Measurements from ENCODE around the gene RNF146. TPM values are rescaled to one million over a fixed set of nuclear protein-coding genes. Genes with fewer than 3 reads are reported as not detected.
"Not testable (repeated sequence)": the region's sequence is repeated elsewhere in the genome, so short reads cannot be mapped to it uniquely, and the experiment has no call there.

RNF146 gene, protein sequence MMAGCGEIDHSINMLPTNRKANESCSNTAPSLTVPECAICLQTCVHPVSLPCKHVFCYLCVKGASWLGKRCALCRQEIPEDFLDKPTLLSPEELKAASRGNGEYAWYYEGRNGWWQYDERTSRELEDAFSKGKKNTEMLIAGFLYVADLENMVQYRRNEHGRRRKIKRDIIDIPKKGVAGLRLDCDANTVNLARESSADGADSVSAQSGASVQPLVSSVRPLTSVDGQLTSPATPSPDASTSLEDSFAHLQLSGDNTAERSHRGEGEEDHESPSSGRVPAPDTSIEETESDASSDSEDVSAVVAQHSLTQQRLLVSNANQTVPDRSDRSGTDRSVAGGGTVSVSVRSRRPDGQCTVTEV
- total RNA-seq (2014; rRNA removed; shearing (Covaris generic)), result 14.6 and 21.0 TPM in 2 replicates
- polyA plus RNA-seq (2015; cell fraction: cytosol; rRNA removed), result 22.8 and 25.8 TPM in 2 replicates
- polyA plus RNA-seq (2015; cell fraction: nucleus; rRNA removed), result 77.2 and 84.6 TPM in 2 replicates

- DNase-seq (ENCODE audit: low read depth), result peak; percentile 82
These were observed at the start of gene RNF146 for GRCh38 chr6:127266178-127266891. TSS of gene RNF146 (plus strand) at chr6:127266864. CDS start at chr6:127280339, 13,475 bp downstream.

- no peak for DNase-seq (ENCODE audit: low read depth)
These were observed 46.8 kb upstream of the RNF146 start for GRCh38 chr6:127219869-127220268.

- DNase-seq (ENCODE audit: low read depth), result no peak
These were observed 45.5 kb upstream of the RNF146 start for GRCh38 chr6:127221201-127221600.

DNA sequence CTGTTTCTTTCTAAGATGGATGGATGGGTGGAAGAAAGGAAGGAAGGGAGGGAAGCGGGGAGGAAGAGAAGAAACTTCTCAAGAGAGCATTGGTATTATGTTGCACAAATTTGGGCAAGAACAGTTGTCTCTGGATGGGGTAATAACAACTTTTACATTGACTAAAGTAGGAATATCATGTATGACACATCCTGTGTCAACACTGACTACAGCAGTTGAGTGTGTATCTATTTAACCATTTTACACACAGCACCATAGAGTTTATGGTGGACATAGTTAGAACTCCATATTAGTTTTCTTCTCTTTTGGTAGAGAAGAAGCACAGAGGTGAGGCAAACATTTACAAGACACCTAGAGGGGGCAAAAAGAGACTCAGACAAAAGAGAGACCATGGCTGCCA is 44.2 kb upstream of the RNF146 start:
- no peak for DNase-seq (ENCODE audit: low read depth)

- peak; percentile 13 for DNase-seq (ENCODE audit: low read depth)
These were observed 41.2 kb upstream of the RNF146 start for GRCh38 chr6:127225497-127225896.

DNA sequence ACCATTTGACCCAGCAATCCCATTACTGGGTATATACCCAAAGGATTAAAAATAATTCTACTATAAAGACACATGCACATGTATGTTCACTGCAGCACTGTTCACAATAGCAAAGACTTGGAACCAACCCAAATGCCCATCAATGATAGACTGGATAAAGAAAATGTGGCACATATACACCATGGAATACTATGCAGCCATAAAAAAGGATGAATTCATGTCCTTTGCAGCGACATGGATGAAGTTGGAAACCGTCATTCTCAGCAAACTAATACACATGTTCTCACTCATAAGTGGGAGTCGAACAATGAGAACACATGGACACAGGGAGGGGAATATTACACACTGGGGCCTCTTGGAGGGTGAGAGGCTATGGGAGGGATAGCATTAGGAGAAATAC is 32.8 kb upstream of the RNF146 start:
- not testable (repeated sequence) for DNase-seq (ENCODE audit: low read depth)

GRCh38 chr6:127243501-127243900 is 23.2 kb upstream of the RNF146 start:
- no peak for DNase-seq (ENCODE audit: low read depth)

DNA sequence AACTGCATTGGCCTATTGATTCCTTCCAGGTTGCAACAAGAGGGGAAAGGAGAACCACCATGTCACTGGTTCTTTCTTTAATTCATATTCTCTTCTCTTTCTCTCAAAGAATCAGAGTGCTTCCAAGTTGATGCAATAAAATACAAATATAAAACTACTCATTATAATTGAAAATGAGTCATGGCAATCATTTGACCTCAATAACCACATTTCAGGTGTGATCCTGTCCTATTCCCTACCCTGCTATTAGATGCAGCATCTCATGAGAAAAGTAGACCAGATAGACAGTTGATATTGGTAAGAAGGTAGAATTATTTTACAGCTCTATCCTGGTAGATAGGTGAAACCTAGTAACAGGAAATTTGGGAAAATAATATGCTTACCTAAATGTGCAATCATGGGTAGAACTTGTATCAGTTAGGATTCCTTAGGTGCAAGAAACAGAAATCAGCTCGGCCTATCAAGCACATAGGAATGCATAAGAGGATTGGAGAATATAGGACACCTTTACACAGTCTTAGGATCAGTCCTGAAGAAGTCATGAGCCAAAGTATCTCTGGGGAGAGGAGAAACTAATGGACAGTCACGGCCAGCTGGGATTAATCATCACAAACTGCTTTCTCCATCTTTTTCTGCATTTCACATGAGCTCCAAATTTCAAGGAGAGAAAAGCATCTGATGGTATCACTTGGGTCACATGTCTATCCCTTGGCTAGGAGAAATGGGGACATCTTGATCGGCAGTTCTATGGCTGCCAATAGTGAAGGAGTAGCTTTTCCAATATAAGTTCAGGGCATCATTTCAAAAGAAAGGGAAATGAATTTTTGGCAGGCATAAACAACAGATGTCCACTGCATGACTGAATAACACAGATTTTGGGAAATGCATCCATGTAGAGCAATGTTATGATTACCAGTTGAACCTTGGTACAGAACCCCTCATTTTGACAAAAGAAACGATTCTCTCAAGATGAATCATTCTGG is 19.3 kb upstream of the RNF146 start:
- peak; percentile 7 for DNase-seq (ENCODE audit: low read depth)

DNA sequence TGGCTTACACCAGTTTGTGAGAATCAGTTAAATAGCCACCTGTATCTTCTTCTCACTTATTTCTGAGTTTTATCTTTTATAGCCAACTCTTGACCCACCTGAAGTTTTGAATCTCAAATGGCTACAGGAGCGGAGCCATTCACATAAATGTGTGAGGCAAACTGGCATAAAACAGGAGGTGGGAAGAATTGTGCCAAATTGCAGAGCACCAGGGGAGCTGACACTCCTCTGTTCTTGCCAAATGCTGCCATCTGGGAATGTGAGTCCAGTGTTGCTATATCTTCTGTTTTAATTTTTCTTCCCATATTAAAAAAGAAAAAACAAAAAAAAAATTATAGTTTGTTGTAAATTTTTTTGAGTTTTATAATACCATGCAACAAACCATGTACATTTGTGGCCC is 17.0 kb upstream of the RNF146 start:
- DNase-seq (ENCODE audit: low read depth), result no peak

- no peak for DNase-seq (ENCODE audit: low read depth)
These were observed 11.4 kb upstream of the RNF146 start for GRCh38 chr6:127255286-127255685.

DNA sequence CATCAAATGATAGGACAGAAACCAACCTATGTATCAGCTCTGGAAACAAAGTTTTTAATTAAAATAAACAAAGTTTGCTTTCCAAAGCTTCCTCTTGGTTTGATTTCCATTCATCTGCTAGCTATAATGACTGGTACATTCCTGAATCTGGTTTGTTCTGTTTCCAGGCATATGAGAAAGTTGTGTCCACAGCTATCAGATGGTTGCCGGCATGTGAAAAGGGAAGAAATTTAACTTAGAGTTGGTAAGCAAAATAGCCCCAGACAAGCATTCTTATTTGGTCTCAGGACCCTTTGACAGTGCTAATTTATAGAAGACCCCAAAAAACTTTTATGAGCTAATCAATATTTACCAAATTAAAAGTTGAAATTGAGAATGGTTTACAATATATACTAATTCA is 3.8 kb upstream of the RNF146 start:
- DNase-seq (ENCODE audit: low read depth), result no peak

GRCh38 chr6:127263481-127263880 is 3.2 kb upstream of the RNF146 start:
- no peak for DNase-seq (ENCODE audit: low read depth)

DNA sequence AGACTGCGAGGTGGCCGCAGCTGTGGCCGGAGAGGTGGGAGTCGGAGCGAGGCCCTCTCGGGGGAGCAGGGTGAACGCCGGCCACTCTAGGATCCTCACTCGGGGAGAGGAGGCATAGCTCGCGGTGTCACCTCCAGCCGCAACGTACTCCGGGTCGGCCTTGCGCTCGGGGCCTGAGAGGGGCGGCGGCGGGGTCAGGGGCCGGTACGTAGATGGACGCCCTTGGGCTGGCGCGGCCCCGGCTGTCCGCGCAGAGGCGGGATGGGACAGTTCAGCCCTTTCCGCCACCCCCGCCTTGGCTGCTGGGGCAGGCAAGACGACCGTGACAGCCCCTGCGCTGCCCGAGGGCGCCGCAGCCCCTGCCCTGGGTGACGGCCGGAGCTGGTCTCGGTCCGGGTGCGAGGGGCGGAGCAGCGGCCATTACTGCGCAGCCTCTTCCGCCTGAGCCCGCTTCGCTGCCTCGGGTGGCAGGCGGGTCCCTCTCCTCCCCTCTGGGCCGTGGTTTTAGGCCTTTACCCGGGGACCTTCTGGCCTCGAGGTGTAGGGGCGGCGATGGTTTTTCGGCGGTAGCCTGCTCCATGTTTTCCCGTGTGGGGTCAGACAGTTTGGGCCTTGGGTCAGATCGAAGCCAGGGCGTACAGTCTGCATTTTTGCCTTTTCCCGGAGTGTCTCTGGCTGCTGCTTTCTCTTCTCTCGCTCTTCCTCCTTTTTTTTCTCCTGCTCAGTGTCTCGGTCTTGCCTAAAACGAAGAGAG is 405 bp downstream of the RNF146 start:
- DNase-seq (ENCODE audit: low read depth), result peak; percentile 54

DNA sequence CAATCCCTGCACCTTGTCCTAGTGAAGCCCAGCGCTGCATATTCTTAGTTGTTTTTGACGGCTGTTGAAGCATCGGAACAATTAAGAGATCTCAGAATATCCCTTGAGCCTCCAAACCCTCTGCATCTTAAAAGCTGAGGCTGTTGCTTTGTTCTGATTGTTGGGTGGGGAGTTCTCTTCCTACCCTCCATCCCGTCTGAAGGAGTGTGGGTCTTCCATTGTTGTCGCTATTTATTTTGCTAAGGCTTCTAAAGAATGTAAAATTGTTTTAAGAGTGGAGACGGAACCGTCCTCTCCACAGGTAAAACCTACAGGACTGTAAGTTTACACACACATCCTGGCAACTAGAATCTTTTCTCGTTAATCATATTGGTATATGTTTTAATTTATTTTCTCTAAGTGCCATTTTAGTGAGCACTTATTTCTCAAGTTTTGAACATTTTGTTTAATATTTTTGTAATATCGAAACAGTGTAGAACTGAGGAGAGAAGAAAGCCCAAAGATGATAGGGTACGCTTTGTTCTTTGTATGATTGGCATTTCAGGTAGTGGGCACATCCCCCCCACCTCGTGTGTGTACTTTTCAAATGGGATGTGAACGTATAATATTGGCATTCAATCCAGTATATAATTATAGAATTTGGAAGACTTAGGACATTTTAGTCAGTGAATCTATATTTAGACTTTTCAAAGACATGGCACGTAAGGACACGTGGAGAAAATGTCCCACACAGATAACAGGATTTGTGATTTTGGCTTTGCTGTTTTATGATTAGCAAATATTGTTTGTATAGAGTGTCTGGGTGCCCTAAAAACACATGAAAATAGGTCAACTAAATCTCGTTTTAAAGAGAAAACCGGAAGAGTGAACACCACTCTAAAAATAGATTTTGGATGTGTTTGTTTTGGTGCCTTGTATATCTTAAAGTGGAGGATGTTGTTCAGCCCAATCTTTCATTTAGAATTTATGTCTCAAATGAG is 1.3 kb downstream of the RNF146 start:
- no peak for DNase-seq (ENCODE audit: low read depth)

DNA sequence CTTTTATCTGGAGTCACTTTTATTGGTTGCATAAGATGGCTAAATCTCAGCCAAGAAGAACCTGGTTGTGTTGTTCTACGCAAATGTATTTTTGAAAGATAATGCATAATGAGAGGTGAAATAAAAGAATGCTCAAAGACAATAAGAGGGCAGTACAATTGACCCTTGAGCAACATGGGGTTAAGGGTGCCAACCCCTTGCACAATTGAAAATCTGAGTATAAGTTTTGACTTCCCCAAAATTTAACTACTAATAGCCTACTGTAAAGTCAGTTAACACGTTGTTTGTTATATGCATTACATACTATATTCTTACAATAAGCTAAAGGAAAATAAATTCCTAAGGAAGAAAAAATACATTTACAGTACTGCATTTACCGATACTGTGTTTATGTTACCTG is 5.9 kb downstream of the RNF146 start:
- DNase-seq (ENCODE audit: low read depth), result no peak

DNA sequence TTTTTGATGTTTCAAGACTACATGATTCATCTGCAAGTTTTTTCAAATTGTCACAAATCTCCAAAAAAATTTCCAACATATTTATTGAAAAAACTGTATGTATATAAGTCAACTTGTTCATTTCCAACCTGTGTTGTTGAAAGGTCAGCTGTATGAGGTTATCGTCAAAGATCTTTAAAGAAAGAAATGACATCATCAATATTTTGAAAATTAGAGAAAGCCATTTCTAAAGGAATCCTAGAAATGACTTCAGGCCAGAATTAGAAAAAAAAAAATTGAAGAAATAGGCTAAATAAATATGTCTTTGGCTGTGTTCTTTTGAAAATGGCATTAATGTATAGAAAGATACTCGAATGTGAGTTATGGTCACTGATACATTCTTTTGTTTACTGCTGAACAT is 6.8 kb downstream of the RNF146 start:
- DNase-seq (ENCODE audit: low read depth), result no peak

DNA sequence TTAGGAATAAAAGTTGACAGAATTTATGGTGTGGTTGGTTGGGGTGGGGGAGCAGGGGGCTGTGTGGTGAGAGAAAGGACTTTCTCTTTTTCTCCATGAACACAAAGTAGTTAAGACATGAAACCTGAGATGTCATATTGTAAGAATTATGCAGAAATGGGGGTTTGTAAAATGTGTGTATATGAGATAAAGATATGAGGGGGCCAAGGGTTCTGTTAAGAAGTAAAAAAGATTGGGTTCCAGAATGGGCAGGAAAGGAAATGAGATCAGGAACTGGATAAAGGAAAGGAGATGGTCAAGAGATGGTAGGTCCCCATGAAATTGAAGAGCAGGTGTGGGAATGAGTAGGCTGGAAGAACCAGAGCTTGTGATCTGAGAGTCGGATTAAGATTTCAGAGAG is 9.7 kb downstream of the RNF146 start:
- DNase-seq (ENCODE audit: low read depth), result no peak

DNA sequence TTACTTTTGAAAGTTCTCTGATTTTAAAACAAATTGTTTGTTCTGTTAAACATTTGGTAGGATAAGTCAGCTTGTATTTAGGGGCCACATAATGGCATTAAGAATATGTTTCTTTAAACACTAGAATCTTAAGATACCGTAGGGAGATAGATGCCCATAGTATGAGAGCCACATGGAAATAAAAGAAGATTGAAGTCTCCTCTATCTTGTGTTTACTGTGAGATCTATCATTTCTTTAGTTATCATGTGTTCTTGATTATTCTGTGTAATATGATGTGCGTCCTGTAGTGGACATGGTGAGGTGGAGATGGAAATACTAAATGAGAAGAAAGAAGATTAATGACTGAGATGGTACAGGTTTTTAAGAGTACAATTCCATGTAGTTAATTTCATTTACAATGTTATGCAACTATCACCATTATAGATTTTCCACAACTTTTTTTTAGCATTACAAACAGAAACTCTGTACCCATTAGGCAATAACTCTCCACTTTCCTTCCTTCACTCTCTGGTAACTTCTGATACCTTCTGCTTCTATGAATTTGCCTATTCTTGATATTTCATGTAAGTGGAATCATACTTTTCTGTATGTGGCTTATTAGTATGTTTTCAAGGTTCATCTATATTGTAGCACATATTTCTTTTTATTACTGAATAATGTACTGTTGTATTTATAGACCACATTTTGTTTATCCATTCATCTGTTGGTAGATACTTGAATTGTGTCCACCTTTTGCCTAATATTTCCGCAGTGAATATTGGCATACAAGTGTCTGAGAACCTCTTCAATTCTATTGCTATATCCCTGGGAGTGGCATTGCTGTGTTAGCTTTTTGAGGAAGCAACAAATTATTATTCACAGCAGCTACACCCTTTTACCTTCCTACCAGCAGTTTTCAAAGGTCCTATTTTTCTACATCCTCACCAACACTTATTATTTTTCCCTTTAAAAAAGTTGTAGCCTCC is 11.5 kb downstream of the RNF146 start:
- no peak for DNase-seq (ENCODE audit: low read depth)
